HFF-Myc (cell line): ENCODE measurements around the gene IRF8.

Source experiments
- DNase-seq: peaks from one replicate; pipeline ENCODE4 v3.0.0-alpha.2; 2011; ENCODE audit warnings: low read depth; ENCODE audit errors: extremely low read depth
- H3K4me3 ChIP-seq: replicated peaks from 2 replicates; pipeline ENCODE4 v1.5.1; 2011; ENCODE audit warnings: low read depth, mild to moderate bottlenecking, control low read depth, low read length
- TF ChIP-seq, protein P1 (sequence below): IDR thresholded peaks from 2 replicates; pipeline ENCODE4 v1.5.1; 2012; ENCODE audit warnings: mild to moderate bottlenecking, low read depth, low read length, control low read depth; ENCODE audit errors: missing control alignments

IRF8 gene

DNA sequence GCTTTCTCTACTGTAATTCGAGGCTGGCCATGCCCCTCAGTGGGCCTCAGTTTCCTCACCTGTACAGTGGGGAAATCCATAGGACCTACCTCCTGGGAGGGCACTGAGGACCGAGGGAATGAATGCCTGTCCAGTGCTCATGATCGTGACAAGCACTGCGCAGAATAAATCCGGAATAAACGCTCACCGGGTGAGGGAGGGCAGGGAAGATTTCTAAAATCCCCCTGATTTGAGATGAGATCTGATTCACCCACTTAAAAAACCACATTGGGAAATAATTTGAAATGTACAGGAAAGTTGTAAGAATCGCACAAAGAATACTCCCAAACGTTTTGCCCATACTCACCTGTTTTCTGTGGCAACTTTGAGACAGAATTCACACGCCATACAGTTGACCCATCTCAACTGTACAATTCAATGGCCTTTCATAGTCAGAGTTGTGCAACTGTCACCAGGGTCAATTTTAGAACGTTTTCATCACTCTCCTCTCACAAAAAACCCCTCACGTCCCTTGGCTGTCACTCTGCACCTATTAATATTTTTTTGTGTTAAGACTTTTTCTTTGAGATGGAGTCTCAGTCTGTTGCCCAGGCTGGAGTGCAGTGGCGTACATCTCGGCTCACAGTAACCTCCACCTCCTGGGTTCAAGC, 49.8 kb downstream of the IRF8 start:
- no peak for DNase-seq
- TF ChIP-seq, protein P1, sequence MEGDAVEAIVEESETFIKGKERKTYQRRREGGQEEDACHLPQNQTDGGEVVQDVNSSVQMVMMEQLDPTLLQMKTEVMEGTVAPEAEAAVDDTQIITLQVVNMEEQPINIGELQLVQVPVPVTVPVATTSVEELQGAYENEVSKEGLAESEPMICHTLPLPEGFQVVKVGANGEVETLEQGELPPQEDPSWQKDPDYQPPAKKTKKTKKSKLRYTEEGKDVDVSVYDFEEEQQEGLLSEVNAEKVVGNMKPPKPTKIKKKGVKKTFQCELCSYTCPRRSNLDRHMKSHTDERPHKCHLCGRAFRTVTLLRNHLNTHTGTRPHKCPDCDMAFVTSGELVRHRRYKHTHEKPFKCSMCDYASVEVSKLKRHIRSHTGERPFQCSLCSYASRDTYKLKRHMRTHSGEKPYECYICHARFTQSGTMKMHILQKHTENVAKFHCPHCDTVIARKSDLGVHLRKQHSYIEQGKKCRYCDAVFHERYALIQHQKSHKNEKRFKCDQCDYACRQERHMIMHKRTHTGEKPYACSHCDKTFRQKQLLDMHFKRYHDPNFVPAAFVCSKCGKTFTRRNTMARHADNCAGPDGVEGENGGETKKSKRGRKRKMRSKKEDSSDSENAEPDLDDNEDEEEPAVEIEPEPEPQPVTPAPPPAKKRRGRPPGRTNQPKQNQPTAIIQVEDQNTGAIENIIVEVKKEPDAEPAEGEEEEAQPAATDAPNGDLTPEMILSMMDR = no peak
- H3K4me3 ChIP-seq = no peak overlapping the region

DNA sequence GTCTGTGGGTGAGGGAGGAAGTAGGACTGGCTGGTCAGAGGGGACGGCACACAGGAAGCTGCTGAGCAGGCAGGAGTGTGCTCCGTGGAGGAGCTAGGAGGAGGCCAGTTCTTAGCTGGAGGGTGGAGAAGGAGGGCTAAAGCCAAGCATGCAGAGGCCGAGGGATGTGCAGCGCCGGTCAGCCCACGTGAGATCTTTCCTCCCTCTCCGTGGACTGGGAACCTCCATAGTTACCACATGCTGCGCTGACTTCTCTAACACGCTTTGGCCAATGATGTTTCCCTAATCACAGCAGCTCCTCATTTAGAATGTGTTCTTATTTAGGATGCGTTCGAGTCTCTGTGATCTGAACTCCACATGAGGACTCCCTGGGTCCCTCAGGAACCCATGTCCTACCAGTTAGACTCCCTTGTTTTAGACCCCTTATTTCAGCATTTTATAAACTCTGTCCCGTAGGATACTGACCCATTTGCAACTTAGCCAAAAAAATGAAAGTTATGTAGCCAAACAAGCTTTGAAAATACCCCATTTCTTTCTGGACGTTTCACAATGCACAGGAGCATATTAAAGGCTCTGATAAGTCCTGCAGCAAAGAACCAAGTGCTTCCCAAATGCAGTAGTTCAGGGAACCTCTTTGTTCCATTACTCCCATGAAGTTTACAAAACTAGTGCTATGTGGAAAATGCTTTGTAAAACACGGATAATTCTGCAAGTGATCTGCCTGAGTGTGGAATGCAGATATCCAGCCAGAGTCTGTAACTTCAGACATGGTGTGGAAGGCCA, 51.4 kb downstream of the IRF8 start:
- DNase-seq = no peak
- no peak overlapping the region for H3K4me3 ChIP-seq
- TF ChIP-seq, protein P1 = no peak

DNA sequence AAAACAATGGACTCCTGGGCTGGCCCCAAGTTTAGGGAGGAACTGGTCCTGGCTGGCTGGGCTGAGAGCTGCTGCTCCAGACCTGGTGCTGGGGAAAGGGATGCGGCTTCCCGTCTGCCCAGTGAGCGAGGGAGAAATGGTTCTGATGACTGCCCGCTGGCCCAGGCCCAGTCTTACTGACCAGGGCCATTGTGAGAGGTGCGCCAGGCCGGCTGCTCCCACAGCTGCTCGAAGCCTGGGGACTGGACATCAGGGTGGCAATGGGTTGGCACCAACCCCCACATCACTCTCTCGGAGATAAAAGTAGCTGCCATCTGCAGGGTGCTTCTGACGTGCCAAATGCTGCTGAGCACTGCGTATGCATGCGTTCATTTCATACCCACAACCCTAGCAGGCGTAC, 53.2 kb downstream of the IRF8 start:
- TF ChIP-seq, protein P1 = no peak
- no peak overlapping the region for H3K4me3 ChIP-seq
- DNase-seq = no peak

DNA sequence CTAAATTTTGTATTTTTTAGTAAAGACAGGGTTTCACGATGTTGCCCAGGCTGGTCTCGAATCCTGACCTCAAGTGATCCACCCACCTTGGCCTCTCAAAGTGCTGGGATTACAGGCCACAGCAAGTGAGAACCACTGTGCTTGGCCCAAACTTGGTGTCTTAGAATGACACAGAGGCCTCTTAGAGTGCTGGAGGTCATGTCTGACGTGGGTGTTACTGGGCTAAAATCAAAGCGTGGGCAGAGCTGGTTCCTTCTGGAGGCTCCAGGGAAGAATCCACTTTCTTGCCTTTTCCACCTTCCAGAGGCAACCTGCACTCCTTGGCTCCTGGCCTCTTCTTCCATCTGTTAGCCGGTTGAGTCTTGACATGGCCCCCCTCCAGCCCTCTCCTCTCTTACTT, 53.8 kb downstream of the IRF8 start:
- TF ChIP-seq, protein P1 = no peak
- no peak overlapping the region for H3K4me3 ChIP-seq
- DNase-seq = no peak

DNA sequence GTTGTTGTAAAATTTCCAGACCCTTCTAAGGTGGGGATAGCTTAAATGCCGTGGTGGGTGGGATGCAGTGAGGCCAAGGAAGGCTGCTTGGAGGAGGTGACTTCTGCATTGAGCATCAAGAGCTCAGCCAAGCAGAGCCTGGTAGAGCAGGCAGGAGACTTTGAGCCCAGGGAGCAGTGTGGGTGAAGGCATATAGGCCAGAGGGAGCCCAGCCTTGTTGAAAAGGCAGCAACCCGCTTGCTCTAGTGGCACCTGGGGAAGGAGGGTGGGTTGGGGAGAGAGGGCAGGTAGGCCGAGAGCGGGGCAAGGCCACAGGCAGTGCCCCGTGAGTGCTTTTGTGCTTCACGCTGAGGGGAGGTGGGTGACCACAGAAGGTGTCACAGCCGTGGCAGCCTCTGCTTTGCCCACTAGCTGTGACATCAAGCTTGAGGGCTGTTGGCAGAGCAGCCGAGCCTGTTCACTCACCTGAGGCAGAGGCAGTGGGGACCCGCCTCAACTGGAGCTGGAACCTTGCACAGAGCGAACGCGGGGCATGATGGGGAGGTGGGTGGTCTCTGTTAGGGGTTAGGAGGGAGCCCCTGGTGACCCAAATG, 56.1 kb downstream of the IRF8 start:
- DNase-seq = no peak
- H3K4me3 ChIP-seq = no peak overlapping the region
- TF ChIP-seq, protein P1 = no peak

DNA sequence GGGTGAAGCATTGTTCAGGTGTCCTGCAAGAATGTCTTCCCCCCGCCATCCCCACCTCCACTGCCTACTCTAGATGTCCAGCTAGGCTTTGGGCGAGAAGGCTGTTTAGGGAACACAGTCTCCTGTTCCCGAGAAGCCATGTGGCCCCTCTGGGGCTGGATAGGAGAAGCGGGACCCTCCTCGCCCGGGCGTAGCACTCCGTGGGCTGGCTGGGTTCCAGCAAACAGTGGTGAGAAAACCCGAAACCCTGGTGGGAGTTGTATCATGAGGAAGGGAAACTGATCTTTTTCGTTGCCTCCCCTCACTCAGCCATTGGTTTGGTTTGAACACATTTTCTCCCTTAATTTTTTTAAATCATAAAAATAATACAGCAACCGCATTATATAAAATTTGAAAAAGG, 56.6 kb downstream of the IRF8 start:
- no peak overlapping the region for H3K4me3 ChIP-seq
- DNase-seq = no peak
- TF ChIP-seq, protein P1 = no peak
